GM12878 (cell line): ENCODE measurements around the gene NUDT13. TPM values are rescaled to one million over a fixed set of nuclear protein-coding genes. Genes with fewer than 3 reads are reported as not detected.

Experiments
- ATAC-seq: fragments of 200-7000 bp; cut with Tn5 transposase; 3 replicates; pipeline ENCODE4 v1.9.1; 2020; ENCODE audit warnings: mild to moderate bottlenecking, moderate library complexity
- BruUV-seq: library from RNA; stranded (reverse); fragments of 400-500 nt; replicated peaks from 2 replicates; lab custom pipeline; 2021; lab: Mats Ljungman, UMichigan
- CTCF ChIA-PET: fragments of 300-600 bp; sonication (Branson Sonifier 250); formaldehyde crosslinking; extraction: SDS; loops from one replicate; lab custom pipeline; 2021; ENCODE audit warnings: inconsistent platforms; lab: Yijun Ruan, JAX
- POLR2A ChIA-PET: fragments of 350-600 bp; formaldehyde crosslinking; extraction: SDS; loops from one replicate; lab custom pipeline; 2021; ENCODE audit warnings: inconsistent platforms; lab: Charles Lee
- RAD21 ChIA-PET: fragments of 300-600 bp; sonication (Branson Sonifier 250); formaldehyde crosslinking; loops from one replicate; lab custom pipeline; 2023; ENCODE audit warnings: antibody characterized with exemption; ENCODE audit not compliant: unreplicated experiment; lab: Charles Lee
- SMC1A ChIA-PET: fragments of 300-600 bp; sonication (Branson Sonifier 250); formaldehyde crosslinking; loops from one replicate; lab custom pipeline; 2023; ENCODE audit not compliant: unreplicated experiment, uncharacterized antibody; lab: Charles Lee
- DNase-seq: peaks from one replicate; pipeline ENCODE4 v3.0.0-alpha.2; 2011; ENCODE audit warnings: low read depth, low spot score
- FAIRE-seq: peaks from 3 replicates; lab custom pipeline; 2011; peaks lifted over from hg19 to GRCh38; lab: Jason Lieb, UNC
- H2AFZ ChIP-seq: 2 replicates; pipeline ENCODE4 v1.6.0; 2011; ENCODE audit warnings: low read depth, low read length, control low read depth; ENCODE audit not compliant: control insufficient read depth
- H3K27ac ChIP-seq: 2 replicates; pipeline ENCODE4 v1.5.1; 2011; ENCODE audit warnings: control low read depth; ENCODE audit not compliant: control insufficient read depth, insufficient read depth
- H3K27me3 ChIP-seq, 2 experiments: replicated peaks in 1 of 2; 2 replicates each; pipeline versions ENCODE4 v1.6.0 to v1.6.1; 2011; ENCODE audit warnings: low read length in 1 of 2; ENCODE audit not compliant: control insufficient read depth in 2 of 2, insufficient read depth in 2 of 2
- H3K36me3 ChIP-seq, 2 experiments: 2 replicates each; pipeline ENCODE4 v1.5.1; 2011; ENCODE audit warnings: low read length in 1 of 2; ENCODE audit not compliant: control insufficient read depth in 2 of 2, insufficient read depth in 2 of 2
- H3K4me1 ChIP-seq: 2 replicates; pipeline ENCODE4 v1.6.1; 2011; ENCODE audit warnings: mild to moderate bottlenecking, low read length, moderate library complexity, mixed read lengths; ENCODE audit not compliant: control insufficient read depth, insufficient read depth
- H3K4me2 ChIP-seq: 2 replicates; pipeline ENCODE4 v1.6.0; 2011; ENCODE audit warnings: control low read depth; ENCODE audit not compliant: control insufficient read depth, insufficient read depth
- H3K4me3 ChIP-seq: fragments of 200-600 bp; sonication (generic); 2 replicates; pipeline ENCODE4 v1.5.1; 2016
- H3K79me2 ChIP-seq: 2 replicates; pipeline ENCODE4 v1.6.0; 2011; ENCODE audit warnings: low read length; ENCODE audit not compliant: control insufficient read depth, insufficient read depth
- H3K9ac ChIP-seq: 2 replicates; pipeline ENCODE4 v1.8.0; 2011; ENCODE audit warnings: low read length, control low read depth, mixed read lengths; ENCODE audit not compliant: control insufficient read depth, insufficient read depth
- H3K9me3 ChIP-seq: replicated peaks from 3 replicates; pipeline ENCODE4 v1.5.1; 2011; ENCODE audit warnings: mild to moderate bottlenecking, low read length; ENCODE audit not compliant: control insufficient read depth, insufficient read depth
- H4K20me1 ChIP-seq: 2 replicates; pipeline ENCODE4 v1.6.0; 2011; ENCODE audit not compliant: control insufficient read depth, insufficient read depth
- ATF2 ChIP-seq: IDR thresholded peaks from 2 replicates; pipeline ENCODE4 v1.6.1; 2012; ENCODE audit warnings: low read length, inconsistent platforms
- ATF3 ChIP-seq: IDR thresholded peaks from 2 replicates; pipeline ENCODE4 v1.6.1; 2011; ENCODE audit warnings: low read depth, mild to moderate bottlenecking, low read length, moderate library complexity, borderline replicate concordance; ENCODE audit errors: extremely low read depth
- BMI1 ChIP-seq: fragments of 450-650 bp; IDR thresholded peaks from 2 replicates; pipeline ENCODE4 v1.6.1; 2016; ENCODE audit warnings: mild to moderate bottlenecking, moderate library complexity, borderline replicate concordance
- BRCA1 ChIP-seq: IDR thresholded peaks from 2 replicates; pipeline ENCODE4 v1.6.1; 2011; ENCODE audit warnings: low read depth, low read length, improper control_type of control experiment
- CBX5 ChIP-seq: sonication (generic); IDR thresholded peaks from 2 replicates; pipeline ENCODE4 v1.6.1; 2016; ENCODE audit warnings: low read depth, moderate library complexity, mild to moderate bottlenecking, inconsistent platforms
- E2F8 ChIP-seq: fragments of 450-650 bp; IDR thresholded peaks from 2 replicates; pipeline ENCODE4 v1.6.1; 2018; ENCODE audit warnings: mild to moderate bottlenecking, low read depth, moderate library complexity; ENCODE audit not compliant: partially characterized antibody
- ESRRA ChIP-seq: IDR thresholded peaks from 2 replicates; pipeline ENCODE4 v1.6.1; 2012; ENCODE audit warnings: mild to moderate bottlenecking, low read length, improper control_type of control experiment
- GABPA ChIP-seq: IDR thresholded peaks from 2 replicates; pipeline ENCODE4 v1.6.1; 2014; ENCODE audit warnings: antibody characterized with exemption, low read depth, mild to moderate bottlenecking, inconsistent platforms
- MAX ChIP-seq: IDR thresholded peaks from 2 replicates; pipeline ENCODE4 v1.6.1; 2012; ENCODE audit warnings: low read depth, low read length, improper control_type of control experiment
- POLR2AphosphoS5 ChIP-seq: IDR thresholded peaks from 2 replicates; pipeline ENCODE4 v1.6.1; 2011; ENCODE audit warnings: mild to moderate bottlenecking, low read length, inconsistent platforms
- SMAD5 ChIP-seq: IDR thresholded peaks from 2 replicates; pipeline ENCODE4 v1.6.1; 2016; ENCODE audit warnings: antibody characterized with exemption, low read depth
- TCF12 ChIP-seq: IDR thresholded peaks from 2 replicates; pipeline ENCODE4 v1.6.1; 2011; ENCODE audit warnings: low read depth, mild to moderate bottlenecking, low read length
- ZNF384 ChIP-seq: IDR thresholded peaks from 2 replicates; pipeline ENCODE4 v1.6.1; 2012; ENCODE audit warnings: low read depth, mild to moderate bottlenecking, low read length, improper control_type of control experiment, borderline replicate concordance
- WGBS: methylation state at CpG from one replicate; pipeline ENCODE4 v1.1.6; 2016; ENCODE audit warnings: low lambda C conversion rate; ENCODE audit not compliant: insufficient replicate concordance, insufficient coverage; ENCODE audit errors: missing lambda C conversion rate; 5-methylcytosine and 5-hydroxymethylcytosine counted together
- in situ Hi-C: fragments of 300-500 bp; cut with MboI; formaldehyde crosslinking; loops from 9 replicates; pipeline ENCODE4 v1.14.3; 2018; ENCODE audit warnings: mixed read lengths
- intact Hi-C: fragments of 100-400 bp; cut with micrococcal nuclease; formaldehyde crosslinking; loops from one replicate; pipeline ENCODE4 v1.14.2; 2022; ENCODE audit not compliant: unreplicated experiment
- polyA plus RNA-seq, 11 experiments: library from polyadenylated mRNA; depleted of rRNA in 4 of 11; unstranded in 6 of 11; stranded (reverse) in 5 of 11; fragments of >200 nt; fragmentation: Nextera tagmentation in 4 of 11; fragmentation: Illumina TruSeq in 1 of 11; extraction: Ambion mirVana in 4 of 11; extraction: Trizol in 1 of 11; gene quantifications; 1 replicate in 1 of 11; 2 replicates in 10 of 11; pipeline versions ENCODE4 v1.2.1 to v1.2.3, GENCODE V29; 2011 to 2016; ENCODE audit warnings: inconsistent platforms in 2 of 11, missing spikeins in 2 of 11, low read depth in 1 of 11
- total RNA-seq, 4 experiments: library from RNA; depleted of rRNA in 3 of 4; stranded (reverse); fragments of >200 nt in 3 of 4; fragmentation: Illumina TruSeq in 1 of 4; extraction: Trizol in 1 of 4; gene quantifications; 2 replicates each; pipeline versions ENCODE4 v1.2.1 to v1.2.3, GENCODE V29; 2013 to 2021
- TF ChIP-seq, protein P1 (sequence below): fragments of 450-650 bp; formaldehyde crosslinking; IDR thresholded peaks from 2 replicates; pipeline ENCODE4 v1.5.0; 2022; ENCODE audit warnings: mild to moderate bottlenecking, missing genetic modification characterization

NUDT13 gene
- total and polyA plus RNA-seq, 10 of the 15 experiments (the other 5 are each of a cell fraction or from before 2014, with no cell fraction given), result 0.72 to 6.1 (median 1.9) TPM

GRCh38 chr10:73088304-73088703 is 22.0 kb upstream of the NUDT13 start (continued):
- TF ChIP-seq ATF2 (0 out of 2 replicates have a peak, but pooled peaks have one; percentile 20), GABPA (no peak), ESRRA (peak; percentile 73), CBX5 (no peak)
- TF ChIP-seq, protein P1, sequence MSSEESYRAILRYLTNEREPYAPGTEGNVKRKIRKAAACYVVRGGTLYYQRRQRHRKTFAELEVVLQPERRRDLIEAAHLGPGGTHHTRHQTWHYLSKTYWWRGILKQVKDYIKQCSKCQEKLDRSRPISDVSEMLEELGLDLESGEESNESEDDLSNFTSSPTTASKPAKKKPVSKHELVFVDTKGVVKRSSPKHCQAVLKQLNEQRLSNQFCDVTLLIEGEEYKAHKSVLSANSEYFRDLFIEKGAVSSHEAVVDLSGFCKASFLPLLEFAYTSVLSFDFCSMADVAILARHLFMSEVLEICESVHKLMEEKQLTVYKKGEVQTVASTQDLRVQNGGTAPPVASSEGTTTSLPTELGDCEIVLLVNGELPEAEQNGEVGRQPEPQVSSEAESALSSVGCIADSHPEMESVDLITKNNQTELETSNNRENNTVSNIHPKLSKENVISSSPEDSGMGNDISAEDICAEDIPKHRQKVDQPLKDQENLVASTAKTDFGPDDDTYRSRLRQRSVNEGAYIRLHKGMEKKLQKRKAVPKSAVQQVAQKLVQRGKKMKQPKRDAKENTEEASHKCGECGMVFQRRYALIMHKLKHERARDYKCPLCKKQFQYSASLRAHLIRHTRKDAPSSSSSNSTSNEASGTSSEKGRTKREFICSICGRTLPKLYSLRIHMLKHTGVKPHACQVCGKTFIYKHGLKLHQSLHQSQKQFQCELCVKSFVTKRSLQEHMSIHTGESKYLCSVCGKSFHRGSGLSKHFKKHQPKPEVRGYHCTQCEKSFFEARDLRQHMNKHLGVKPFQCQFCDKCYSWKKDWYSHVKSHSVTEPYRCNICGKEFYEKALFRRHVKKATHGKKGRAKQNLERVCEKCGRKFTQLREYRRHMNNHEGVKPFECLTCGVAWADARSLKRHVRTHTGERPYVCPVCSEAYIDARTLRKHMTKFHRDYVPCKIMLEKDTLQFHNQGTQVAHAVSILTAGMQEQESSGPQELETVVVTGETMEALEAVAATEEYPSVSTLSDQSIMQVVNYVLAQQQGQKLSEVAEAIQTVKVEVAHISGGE, result no peak
- TF ChIP-seq, all 136 proteins: peak for 11

- H3K9ac ChIP-seq, result no peak overlapping the region
- SMC1A ChIA-PET, result interaction anchor here (0.7 to 7.6 kb wide), 8 partner anchors 9 to 66 kb away, joined by 3 to 114 read pairs (median 10); partner anchors contain the start of gene NUDT13
- 100% methylated on average over 3 of the region's 3 CpGs for WGBS
- TF ChIP-seq MAX (no peak), ZNF384 (no peak), BRCA1 (no peak), E2F8 (no peak), POLR2AphosphoS5 (no peak), BMI1 (no peak), SMAD5 (no peak), ATF3 (no peak), TCF12 (no peak)
These were observed 17.4 kb upstream of the NUDT13 start for GRCh38 chr10:73092830-73093229.

More at GRCh38 chr10:73092830-73093229, 17.4 kb upstream of the NUDT13 start:
- no TSS peak for BruUV-seq
- DNase-seq (no peak), ATAC-seq (no peak), FAIRE-seq (no peak)
- Histone ChIP-seq H3K27me3 (no peaks in the 10 kb centered on the region), H3K36me3 (peaks cover 1 to 3% of the 10 kb centered on the region in 2 experiments; a peak in 1 of 4 replicates), H3K4me2 (peak overlapping the region; percentile 51), H4K20me1 (peaks cover 6% of the 10 kb centered on the region; the same call in 1 of the 2 replicates), H3K9me3 (no peaks in the 10 kb centered on the region), H3K4me1 (peaks cover 19% of the 10 kb centered on the region), H3K27ac (no peak overlapping the region), H2AFZ (no peak overlapping the region), H3K4me3 (0 out of 2 replicates have a peak overlapping the region, but pooled peaks have one; percentile 63), H3K79me2 (peaks cover 86% of the 10 kb centered on the region)
- ChIA-PET CTCF (interaction anchor here (0.8 to 9.6 kb wide), 5 partner anchors 10 to 76 kb away, joined by 3 to 110 read pairs (median 11); no protein-coding TSS in a partner anchor), POLR2A (interaction anchor here (0.6 to 7.0 kb wide), 8 partner anchors 13 to 586 kb away, joined by 3 to 47 read pairs (median 4); partner anchors contain the start of genes ECD and FAM149B1), RAD21 (interaction anchor here (5.0 to 5.7 kb wide), 2 partner anchors 10 to 15 kb away, joined by 44 to 90 read pairs; no protein-coding TSS in a partner anchor)
- in situ Hi-C loops, result no loop called here
- intact Hi-C loops, result no loop called here
